Large intestine (tissue), 3 donors: ENCODE results near the gene KRTAP12-3. TPM values are rescaled to one million over a fixed set of nuclear protein-coding genes. Genes with fewer than 3 reads are reported as not detected.
"Not testable (repeated sequence)": the region's sequence is repeated elsewhere in the genome, so short reads cannot be mapped to it uniquely, and the experiment has no call there.

Experiments used
- DNase-seq, 2 donors: peaks; one replicate each; pipeline versions ENCODE4 v3.0.0 to v3.0.0-alpha.2; 2013
- H3K27ac ChIP-seq: one replicate; pipeline ENCODE4 v1.5.1; 2013; ENCODE audit warnings: low read length
- H3K27me3 ChIP-seq: 2 replicates; pipeline ENCODE4 v1.6.1; 2013; ENCODE audit warnings: low read length; ENCODE audit not compliant: control insufficient read depth, insufficient read depth
- H3K36me3 ChIP-seq: 2 replicates; pipeline ENCODE4 v1.6.1; 2013; ENCODE audit warnings: low read length; ENCODE audit not compliant: control insufficient read depth, insufficient read depth
- H3K4me1 ChIP-seq: one replicate; pipeline ENCODE4 v1.6.1; 2013; ENCODE audit warnings: low read length; ENCODE audit not compliant: control insufficient read depth, insufficient read depth
- H3K4me3 ChIP-seq: one replicate; pipeline ENCODE4 v1.5.1; 2013; ENCODE audit warnings: low read length
- H3K9me3 ChIP-seq: one replicate; pipeline ENCODE4 v1.6.1; 2013; ENCODE audit warnings: mild to moderate bottlenecking, low read depth, low read length, moderate library complexity; ENCODE audit not compliant: control insufficient read depth
- WGBS: methylation state at CpG from one replicate; pipeline ENCODE4 v1.1.5; 2013; ENCODE audit warnings: low lambda C conversion rate; ENCODE audit not compliant: insufficient coverage; 5-methylcytosine and 5-hydroxymethylcytosine counted together
- polyA plus RNA-seq: library from polyadenylated mRNA; unstranded; fragments of 120-200 nt; gene quantifications from one replicate; pipeline ENCODE4 v1.2.1, GENCODE V29; 2013

Gene KRTAP12-3
- polyA plus RNA-seq, 1 donor, result not detected

DNA sequence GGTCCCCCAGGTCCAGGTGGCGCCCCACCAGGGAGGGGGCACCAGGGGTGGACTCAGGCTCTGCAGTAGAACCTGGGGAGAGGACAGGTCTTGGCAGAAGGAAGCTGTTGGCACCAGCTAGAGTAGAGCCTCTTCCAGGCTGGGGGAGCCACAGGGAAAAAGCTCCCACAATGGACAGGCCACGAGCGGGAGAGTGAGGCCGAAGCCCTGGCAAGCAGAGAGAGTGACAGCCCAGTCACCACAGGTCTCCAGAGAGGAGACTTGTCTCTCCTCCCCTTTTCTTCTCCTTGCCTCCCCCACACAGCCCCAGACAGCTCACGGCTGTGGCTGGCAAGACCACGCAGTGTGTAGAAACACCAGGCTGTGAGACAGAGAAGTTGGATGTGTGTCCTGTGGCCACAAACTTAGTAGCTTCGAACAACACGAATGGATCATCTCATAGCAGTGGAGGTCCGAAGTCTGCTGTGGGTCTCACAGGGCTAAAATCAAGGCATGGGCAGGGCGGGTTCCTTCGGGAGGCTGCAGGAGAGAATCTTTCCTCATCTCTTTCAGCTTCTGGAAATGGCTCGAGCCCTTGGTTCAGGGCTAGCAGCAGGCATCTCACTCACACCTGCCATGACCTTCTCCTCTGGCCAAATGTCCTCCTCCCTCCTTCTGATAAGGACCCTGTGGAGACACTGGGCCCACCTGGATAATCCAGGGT is 6.6 kb upstream of the KRTAP12-3 start:
- H3K4me3 ChIP-seq, result no peak overlapping the region
- no peaks in the 10 kb centered on the region for H3K4me1 ChIP-seq
- H3K27ac ChIP-seq, result no peak overlapping the region
- H3K36me3 ChIP-seq, result no peaks in the 10 kb centered on the region
- no peaks in the 10 kb centered on the region for H3K27me3 ChIP-seq
- WGBS, result no CpG with 5 or more reads among the region's 12 CpGs
- no peaks in the 10 kb centered on the region for H3K9me3 ChIP-seq
- DNase-seq, result no peak

DNA sequence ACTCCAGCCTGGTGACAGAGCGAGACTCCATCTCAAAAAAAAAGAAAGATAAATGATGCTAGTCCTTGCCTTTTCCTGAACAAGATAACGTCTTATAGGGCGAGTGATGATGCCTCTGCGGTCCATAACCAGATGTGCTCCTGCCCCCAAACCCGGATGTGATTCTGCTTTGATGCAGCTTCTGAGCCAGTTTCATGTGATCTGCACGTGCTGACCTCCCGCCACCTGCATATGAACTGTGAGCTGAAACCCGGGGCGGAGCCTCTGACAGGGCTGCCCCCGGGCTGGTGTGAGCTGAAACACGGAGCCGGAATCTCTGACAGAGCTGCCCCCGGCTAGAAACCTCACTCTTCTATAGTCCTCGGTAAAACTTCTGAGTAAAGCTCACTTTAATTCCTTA is 4.6 kb upstream of the KRTAP12-3 start:
- H3K36me3 ChIP-seq, result no peaks in the 10 kb centered on the region
- H3K27me3 ChIP-seq, result no peaks in the 10 kb centered on the region
- no peaks in the 10 kb centered on the region for H3K4me1 ChIP-seq
- whole genome bisulfite sequencing, result no CpG with 5 or more reads among the region's 14 CpGs
- no peak for DNase-seq
- H3K9me3 ChIP-seq, result peaks cover 3% of the 10 kb centered on the region
- no peak overlapping the region for H3K4me3 ChIP-seq
- no peak overlapping the region for H3K27ac ChIP-seq

DNA sequence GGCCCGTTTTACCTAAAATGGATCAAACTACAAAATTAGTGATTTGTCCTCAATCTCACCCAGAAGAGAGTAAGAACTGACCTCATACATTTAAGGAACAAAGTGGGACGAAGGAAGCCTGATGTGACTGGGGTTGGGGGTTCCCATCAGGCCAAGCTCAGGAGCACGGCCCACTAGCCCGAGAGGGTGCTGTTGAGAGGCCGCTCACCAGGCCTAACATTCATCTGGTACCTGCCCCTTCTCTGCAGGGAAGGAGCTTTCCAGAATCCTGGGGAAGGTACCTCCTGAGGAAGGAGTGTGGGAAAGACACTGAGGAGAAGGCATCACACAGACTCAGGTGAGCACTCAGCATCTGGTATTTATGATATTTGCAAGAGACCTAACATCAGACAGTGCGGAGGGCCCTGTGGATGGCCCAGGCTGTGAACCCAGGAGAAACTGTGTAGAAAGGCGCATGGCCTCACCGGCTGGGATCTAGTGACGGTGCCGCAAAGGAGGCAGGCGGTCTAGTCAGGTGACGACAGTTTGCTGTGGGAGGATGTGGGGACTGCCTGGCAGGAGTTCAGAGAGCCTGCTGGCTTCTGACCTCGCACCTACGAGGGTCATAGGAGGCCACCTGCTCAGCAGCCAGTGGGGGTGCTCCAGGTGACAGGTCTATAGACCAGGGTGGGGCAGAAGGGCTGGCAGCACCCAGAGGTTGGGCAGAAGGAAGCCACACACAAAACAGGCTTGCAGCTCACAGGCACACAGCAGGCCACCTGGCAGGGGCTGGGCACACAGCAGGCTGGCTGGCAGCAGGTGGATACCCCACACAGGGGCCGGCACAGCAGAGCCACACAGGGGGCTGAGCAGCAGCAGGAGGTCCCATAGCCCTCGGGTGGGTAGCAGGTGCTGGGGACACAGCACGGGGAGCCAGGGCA is 3.8 kb upstream of the KRTAP12-3 start:
- H3K4me1 ChIP-seq, result no peaks in the 10 kb centered on the region
- H3K36me3 ChIP-seq, result no peaks in the 10 kb centered on the region
- H3K27ac ChIP-seq, result no peak overlapping the region
- peaks cover 3% of the 10 kb centered on the region for H3K9me3 ChIP-seq
- no peaks in the 10 kb centered on the region for H3K27me3 ChIP-seq
- no peak for DNase-seq
- WGBS, result 100% methylated on average over 1 of the region's 17 CpGs
- no peak overlapping the region for H3K4me3 ChIP-seq

DNA sequence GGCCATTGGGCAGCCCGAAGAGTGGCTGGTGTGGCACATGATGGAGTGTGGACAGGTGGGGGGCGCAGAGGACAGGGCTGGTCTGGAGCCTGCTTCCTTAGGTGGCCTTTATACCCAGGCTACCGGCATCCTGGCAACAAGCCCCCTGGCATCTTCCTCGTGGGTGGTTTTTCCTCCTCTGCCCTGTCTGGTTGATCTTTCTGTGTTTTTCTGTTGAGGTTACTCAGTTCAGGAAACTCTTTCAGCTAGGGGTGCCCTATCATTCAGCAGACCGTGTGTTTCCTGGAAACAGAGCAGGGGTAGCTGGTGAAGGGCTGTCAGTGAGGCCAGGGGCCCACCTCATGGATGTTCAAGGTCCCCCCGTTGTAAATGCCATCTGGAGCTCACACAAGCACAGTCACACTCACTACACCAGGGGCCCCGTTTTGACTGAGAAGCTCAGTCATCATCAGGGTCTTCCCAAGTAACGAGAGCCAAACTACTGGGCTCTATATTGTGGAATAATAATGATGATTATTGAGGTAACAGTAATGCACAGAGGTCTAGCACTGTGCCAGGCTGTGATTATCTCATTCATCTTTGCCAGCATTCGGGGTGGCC is 3.1 kb upstream of the KRTAP12-3 start, which contains the start of gene KRTAP12-4:
Gene KRTAP12-4, minus strand, starts transcription at position 84 of the 600 bp plus-strand sequence. Its CDS starts 45 bp downstream, at position 39.
- peaks cover 3% of the 10 kb centered on the region for H3K9me3 ChIP-seq
- no peaks in the 10 kb centered on the region for H3K27me3 ChIP-seq
- no peaks in the 10 kb centered on the region for H3K4me1 ChIP-seq
- DNase-seq, result no peak
- H3K27ac ChIP-seq, result no peak within 1 kb of the TSS
- no peaks in the 10 kb centered on the region for H3K36me3 ChIP-seq
- no CpG with 5 or more reads among the region's 9 CpGs for WGBS
- H3K4me3 ChIP-seq, result no peak within 1 kb of the TSS

DNA sequence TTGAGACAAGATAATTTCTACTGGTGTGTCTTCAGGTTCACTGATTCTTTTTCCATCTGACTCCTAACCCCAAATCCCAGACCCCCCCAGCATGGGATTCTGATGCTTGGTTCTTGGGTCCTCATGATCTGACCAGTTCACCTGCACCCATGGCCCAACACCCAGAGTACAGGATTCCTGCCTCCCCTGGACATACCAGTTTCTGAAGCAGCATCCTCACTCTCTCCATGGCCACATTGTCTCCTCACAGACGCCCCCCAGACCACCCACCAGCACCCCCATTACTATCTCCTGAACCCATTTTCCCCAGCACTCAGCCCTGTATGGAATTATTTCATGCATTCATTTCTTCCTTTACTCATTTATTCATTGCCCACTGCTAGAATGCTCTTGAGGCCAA is 864 bp upstream of the KRTAP12-3 start:
- WGBS, result no CpG with 5 or more reads among the region's 1 CpG
- Histone ChIP-seq H3K4me3 (no peak overlapping the region), H3K4me1 (no peaks in the 10 kb centered on the region), H3K27ac (no peak overlapping the region), H3K36me3 (no peaks in the 10 kb centered on the region), H3K27me3 (peaks cover 2% of the 10 kb centered on the region), H3K9me3 (peaks cover 3% of the 10 kb centered on the region)
- DNase-seq, result no peak

DNA sequence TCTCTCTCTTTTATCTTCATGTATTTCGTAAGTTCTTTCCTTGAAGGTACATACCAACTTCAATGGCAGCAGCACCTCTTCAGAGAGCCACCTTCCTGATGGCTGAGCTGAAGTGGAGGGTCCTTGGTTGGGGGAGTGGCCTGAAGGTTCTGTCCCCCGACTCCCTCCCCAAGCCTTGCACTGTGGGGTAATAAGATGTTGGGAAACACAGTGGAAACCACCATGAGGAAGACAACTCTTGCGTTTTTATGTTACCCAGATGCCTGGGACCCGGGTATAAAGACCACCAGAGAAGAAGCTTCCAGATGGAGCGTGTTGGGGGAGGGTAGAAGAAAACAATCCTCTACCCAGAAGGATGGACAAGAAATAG is 794 bp downstream of the KRTAP12-3 start:
- no peak for DNase-seq
- WGBS, result no CpG with 5 or more reads among the region's 5 CpGs

DNA sequence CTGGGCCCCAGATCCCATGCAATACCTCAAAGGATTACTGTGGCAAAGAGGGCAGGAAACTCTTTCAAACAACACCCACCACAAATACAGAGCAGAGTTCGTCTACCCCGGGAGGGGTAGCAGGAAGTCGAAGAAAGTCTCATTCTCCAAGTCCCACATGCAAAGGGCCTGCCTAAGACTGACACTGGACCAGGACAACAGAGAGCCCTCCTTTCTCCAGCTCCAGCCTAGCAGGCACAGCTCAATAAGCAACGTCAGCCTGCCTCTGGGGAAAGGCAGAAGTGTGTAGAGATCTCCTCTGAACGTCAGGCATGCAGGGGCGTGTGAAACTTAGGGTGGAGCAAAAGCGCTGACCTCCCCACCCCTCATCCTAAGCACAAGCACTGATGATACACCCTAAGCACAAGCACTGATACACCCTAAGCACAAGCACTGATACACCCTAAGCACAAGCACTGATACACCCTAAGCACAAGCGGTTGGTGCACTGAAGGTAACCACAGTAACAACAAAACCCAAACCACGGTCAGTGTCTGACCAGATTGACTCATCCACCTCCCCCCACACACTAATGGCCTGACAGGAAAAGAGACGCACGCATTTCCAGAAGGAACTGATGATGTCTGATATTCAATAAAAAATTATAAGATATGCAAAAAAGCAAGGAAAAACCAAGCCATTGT is 1.3 kb downstream of the KRTAP12-3 start:
- Histone ChIP-seq H3K36me3 (no peaks in the 10 kb centered on the region), H3K9me3 (peaks cover 3% of the 10 kb centered on the region), H3K4me1 (no peaks in the 10 kb centered on the region), H3K27me3 (peaks cover 2% of the 10 kb centered on the region), H3K4me3 (no peak overlapping the region), H3K27ac (no peak overlapping the region)
- DNase-seq, result no peak
- WGBS, result no CpG with 5 or more reads among the region's 11 CpGs

More for the DNA sequence above, 794 bp downstream of the KRTAP12-3 start:
- H3K4me3 ChIP-seq, result no peak overlapping the region
- H3K36me3 ChIP-seq, result no peaks in the 10 kb centered on the region
- H3K27ac ChIP-seq, result no peak overlapping the region
- H3K9me3 ChIP-seq, result peaks cover 3% of the 10 kb centered on the region
- H3K27me3 ChIP-seq, result peaks cover 2% of the 10 kb centered on the region
- H3K4me1 ChIP-seq, result no peaks in the 10 kb centered on the region

DNA sequence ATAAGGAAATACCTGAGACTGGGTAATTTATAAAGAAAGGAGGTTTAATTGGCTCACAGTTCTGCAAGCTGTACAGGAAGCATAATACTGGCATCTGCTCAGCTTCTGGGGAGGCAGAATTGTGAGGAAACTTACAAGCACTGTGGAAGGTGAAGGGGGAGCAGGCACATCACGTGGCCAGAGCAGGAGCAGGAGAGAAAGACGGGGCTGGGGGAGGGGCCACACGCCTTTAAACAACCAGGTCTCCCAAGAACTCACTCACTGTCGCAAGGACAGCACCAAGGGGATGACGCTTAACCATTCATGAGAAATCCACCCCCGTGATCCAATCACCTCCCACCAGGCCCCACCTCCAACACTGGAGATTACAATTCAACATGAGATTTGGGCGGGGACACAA is 3.8 kb downstream of the KRTAP12-3 start:
- H3K27me3 ChIP-seq, DNase-seq, H3K36me3 ChIP-seq, H3K9me3 ChIP-seq, H3K27ac ChIP-seq, H3K4me3 ChIP-seq, H3K4me1 ChIP-seq: not testable (repeated sequence)
- WGBS, result 59% methylated on average over 3 of the region's 7 CpGs

DNA sequence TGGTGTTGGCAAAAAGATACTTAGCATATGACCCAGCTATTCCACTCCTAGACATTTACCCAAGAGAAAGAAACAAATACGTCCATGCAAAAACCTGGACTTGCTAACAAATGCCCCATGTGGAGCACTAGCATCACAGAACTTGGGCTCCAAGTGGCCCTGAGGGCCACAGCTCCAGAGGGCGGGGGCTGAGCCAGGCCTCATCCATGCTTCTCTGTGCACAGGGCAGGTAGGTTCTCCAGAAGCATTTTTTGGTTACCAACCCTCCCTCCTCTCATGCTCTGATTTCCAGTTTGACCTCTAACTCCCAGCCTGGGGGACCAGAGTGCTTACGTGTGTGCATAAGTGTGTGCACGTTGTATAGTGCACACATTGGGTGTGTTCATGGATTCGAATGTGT is 7.0 kb downstream of the KRTAP12-3 start:
- Histone ChIP-seq H3K4me1 (no peaks in the 10 kb centered on the region), H3K4me3 (no peak overlapping the region), H3K27ac (no peak overlapping the region), H3K27me3 (peaks cover 2% of the 10 kb centered on the region), H3K9me3 (no peaks in the 10 kb centered on the region), H3K36me3 (no peaks in the 10 kb centered on the region)
- no peak for DNase-seq
- WGBS, result no CpG with 5 or more reads among the region's 5 CpGs
